CD4-positive, alpha-beta T cell (primary cell): ENCODE results near the gene RAMACL. TPM values are rescaled to one million over a fixed set of nuclear protein-coding genes. Genes with fewer than 3 reads are reported as not detected.

Experiments
- ATAC-seq: fragments of 200-7000 bp; cut with Tn5 transposase; one replicate; pipeline ENCODE4 v1.10.0; 2022; ENCODE audit warnings: mild to moderate bottlenecking; ENCODE audit not compliant: poor library complexity
- CTCF ChIA-PET: fragments of 350-600 bp; sonication (Branson Sonifier 250); formaldehyde crosslinking; loops from one replicate; lab custom pipeline; 2021; ENCODE audit warnings: antibody characterized with exemption, inconsistent platforms; lab: Charles Lee
- POLR2A ChIA-PET: fragments of 350-600 bp; sonication (Branson Sonifier 250); formaldehyde crosslinking; loops from one replicate; lab custom pipeline; 2021; ENCODE audit warnings: antibody characterized with exemption, inconsistent platforms; lab: Charles Lee
- DNase-seq, 14 experiments: peaks; one replicate each; pipeline ENCODE4 v3.0.0-alpha.2; 2013 to 2020; ENCODE audit warnings: mixed read lengths in 2 of 14
- H3K27ac ChIP-seq, 2 donors: one replicate each; pipeline versions ENCODE4 v1.5.1 to v1.7.0; 2013; ENCODE audit warnings: low read length in 2 of 2, low read depth in 1 of 2, mild to moderate bottlenecking in 1 of 2
- H3K27me3 ChIP-seq, 2 experiments: 1 replicate in 1 of 2; 2 replicates in 1 of 2; pipeline versions ENCODE4 v1.6.1 to v1.7.0; 2013; ENCODE audit warnings: low read length in 2 of 2, control low read depth in 1 of 2, mild to moderate bottlenecking in 1 of 2, moderate library complexity in 1 of 2; ENCODE audit not compliant: insufficient read depth in 2 of 2, control insufficient read depth in 1 of 2
- H3K36me3 ChIP-seq: one replicate; pipeline ENCODE4 v1.6.1; 2013; ENCODE audit warnings: low read length, control low read depth; ENCODE audit not compliant: insufficient read depth
- H3K4me1 ChIP-seq: one replicate; pipeline ENCODE4 v1.6.1; 2013; ENCODE audit warnings: low read length, control low read depth; ENCODE audit not compliant: insufficient read depth
- H3K4me3 ChIP-seq: one replicate; pipeline ENCODE4 v1.5.1; 2013; ENCODE audit warnings: mild to moderate bottlenecking, low read length, moderate library complexity
- H3K9me3 ChIP-seq, 2 experiments: 1 replicate in 1 of 2; 2 replicates in 1 of 2; pipeline versions ENCODE4 v1.6.1 to v1.7.0; 2013; ENCODE audit warnings: low read length in 2 of 2, mild to moderate bottlenecking in 2 of 2, control low read depth in 1 of 2, moderate library complexity in 1 of 2; ENCODE audit not compliant: control insufficient read depth in 1 of 2, insufficient read depth in 1 of 2
- H3K27ac Mint-ChIP-seq: one replicate; pipeline ENCODE4 v1.8.0; 2020; ENCODE audit warnings: mixed read lengths
- H3K27me3 Mint-ChIP-seq: one replicate; pipeline ENCODE4 v1.8.0; 2021; ENCODE audit warnings: mixed read lengths
- H3K36me3 Mint-ChIP-seq: one replicate; pipeline ENCODE4 v1.8.0; 2021; ENCODE audit warnings: low read depth, mixed read lengths
- H3K4me1 Mint-ChIP-seq: one replicate; pipeline ENCODE4 v1.8.0; 2021; ENCODE audit warnings: low read depth, mixed read lengths
- H3K4me3 Mint-ChIP-seq: one replicate; pipeline ENCODE4 v1.8.0; 2020; ENCODE audit warnings: mild to moderate bottlenecking, mixed read lengths
- H3K9me3 Mint-ChIP-seq: one replicate; pipeline ENCODE4 v1.8.0; 2020; ENCODE audit warnings: mixed read lengths
- intact Hi-C, 2 experiments: fragments of 100-400 bp; cut with DNase I in 1 of 2; cut with micrococcal nuclease in 1 of 2; formaldehyde crosslinking; loops; one replicate each; pipeline versions ENCODE4 v1.15.1 to v1.9.0; 2023 to 2025; cut with DNase I, micrococcal nuclease
- total RNA-seq, 174 experiments: library from RNA in 2 of 174; stranded (reverse) in 2 of 174; gene quantifications; one replicate each; pipeline ENCODE4 v1.2.3 and lab custom pipeline; 2021 to 2026
- TF ChIP-seq, protein P1 (sequence below): fragments of 200-600 bp; IDR thresholded peaks from one replicate; pipeline ENCODE4 v1.8.0; 2022; ENCODE audit warnings: antibody characterized with exemption, mild to moderate bottlenecking

RAMACL gene
- total RNA-seq, 2 experiments from 2014 or later: 0.52 to 0.75 TPM

DNA sequence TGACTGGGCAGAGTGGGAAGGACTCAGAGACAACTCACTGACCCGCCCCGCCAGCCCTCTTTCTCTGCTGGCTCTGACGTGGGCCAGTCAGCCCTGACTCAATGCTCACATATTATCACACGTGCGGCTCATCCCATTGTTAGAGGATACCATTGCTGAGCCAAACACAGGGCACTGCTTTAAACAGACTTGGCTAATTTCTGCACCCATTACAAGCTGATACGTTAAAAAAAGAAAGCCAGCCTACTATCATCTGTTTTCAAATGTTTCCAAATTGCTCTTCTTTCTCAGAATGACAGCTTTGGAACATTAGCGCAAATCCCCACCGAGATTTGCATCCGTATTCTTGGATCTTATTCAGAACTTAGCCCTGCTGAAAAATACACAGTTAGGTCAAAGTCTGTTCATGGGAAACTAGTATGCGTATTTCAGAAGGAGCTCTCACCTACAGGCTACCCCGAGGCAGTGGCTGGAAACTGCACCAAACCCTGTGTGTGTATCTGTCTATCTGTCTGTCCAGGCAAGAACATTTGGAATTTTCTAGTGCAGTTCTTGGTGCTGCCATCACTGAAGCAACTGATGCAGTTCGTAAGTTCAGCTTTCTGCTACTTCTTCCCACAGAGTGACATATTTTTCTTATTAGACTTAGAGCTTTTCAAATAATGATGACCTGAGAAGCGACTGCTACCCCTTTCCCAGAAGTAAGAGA is 32.8 kb downstream of the RAMACL start:
- H3K36me3 Mint-ChIP-seq: no peaks in the 10 kb centered on the region
- no peaks in the 10 kb centered on the region for H3K27me3 Mint-ChIP-seq
- Histone ChIP-seq H3K4me1 (peaks cover 6% of the 10 kb centered on the region), H3K36me3 (no peaks in the 10 kb centered on the region), H3K27ac (no peak overlapping the region), H3K27me3 (no peaks in the 10 kb centered on the region), H3K9me3 (no peaks in the 10 kb centered on the region), H3K4me3 (no peak overlapping the region)
- POLR2A ChIA-PET: no interaction called here
- ATAC-seq (no peak), DNase-seq (no peak)
- no peaks in the 10 kb centered on the region for H3K9me3 Mint-ChIP-seq
- TF ChIP-seq, protein P1, sequence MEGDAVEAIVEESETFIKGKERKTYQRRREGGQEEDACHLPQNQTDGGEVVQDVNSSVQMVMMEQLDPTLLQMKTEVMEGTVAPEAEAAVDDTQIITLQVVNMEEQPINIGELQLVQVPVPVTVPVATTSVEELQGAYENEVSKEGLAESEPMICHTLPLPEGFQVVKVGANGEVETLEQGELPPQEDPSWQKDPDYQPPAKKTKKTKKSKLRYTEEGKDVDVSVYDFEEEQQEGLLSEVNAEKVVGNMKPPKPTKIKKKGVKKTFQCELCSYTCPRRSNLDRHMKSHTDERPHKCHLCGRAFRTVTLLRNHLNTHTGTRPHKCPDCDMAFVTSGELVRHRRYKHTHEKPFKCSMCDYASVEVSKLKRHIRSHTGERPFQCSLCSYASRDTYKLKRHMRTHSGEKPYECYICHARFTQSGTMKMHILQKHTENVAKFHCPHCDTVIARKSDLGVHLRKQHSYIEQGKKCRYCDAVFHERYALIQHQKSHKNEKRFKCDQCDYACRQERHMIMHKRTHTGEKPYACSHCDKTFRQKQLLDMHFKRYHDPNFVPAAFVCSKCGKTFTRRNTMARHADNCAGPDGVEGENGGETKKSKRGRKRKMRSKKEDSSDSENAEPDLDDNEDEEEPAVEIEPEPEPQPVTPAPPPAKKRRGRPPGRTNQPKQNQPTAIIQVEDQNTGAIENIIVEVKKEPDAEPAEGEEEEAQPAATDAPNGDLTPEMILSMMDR: no peak
- no peak overlapping the region for H3K4me3 Mint-ChIP-seq
- no peak overlapping the region for H3K27ac Mint-ChIP-seq
- CTCF ChIA-PET: no interaction called here
- intact Hi-C loops: no loop called here
- H3K4me1 Mint-ChIP-seq: peaks cover 6% of the 10 kb centered on the region

- Histone ChIP-seq H3K36me3 (no peaks in the 10 kb centered on the region), H3K9me3 (no peaks in the 10 kb centered on the region), H3K4me1 (peaks cover 6% of the 10 kb centered on the region), H3K27me3 (no peaks in the 10 kb centered on the region), H3K27ac (no peak overlapping the region), H3K4me3 (no peak overlapping the region)
- intact Hi-C loops: no loop called here
- Mint-ChIP-seq H3K27ac (no peak overlapping the region), H3K4me3 (no peak overlapping the region), H3K36me3 (no peaks in the 10 kb centered on the region), H3K27me3 (no peaks in the 10 kb centered on the region), H3K4me1 (peaks cover 6% of the 10 kb centered on the region), H3K9me3 (peaks cover 3% of the 10 kb centered on the region)
- no peak for ATAC-seq
- DNase-seq: no peak
- ChIA-PET POLR2A (no interaction called here), CTCF (no interaction called here)
- TF ChIP-seq, protein P1: no peak
Measured at GRCh38 chr6:166552600-166552999, 33.9 kb downstream of the RAMACL start.

DNA sequence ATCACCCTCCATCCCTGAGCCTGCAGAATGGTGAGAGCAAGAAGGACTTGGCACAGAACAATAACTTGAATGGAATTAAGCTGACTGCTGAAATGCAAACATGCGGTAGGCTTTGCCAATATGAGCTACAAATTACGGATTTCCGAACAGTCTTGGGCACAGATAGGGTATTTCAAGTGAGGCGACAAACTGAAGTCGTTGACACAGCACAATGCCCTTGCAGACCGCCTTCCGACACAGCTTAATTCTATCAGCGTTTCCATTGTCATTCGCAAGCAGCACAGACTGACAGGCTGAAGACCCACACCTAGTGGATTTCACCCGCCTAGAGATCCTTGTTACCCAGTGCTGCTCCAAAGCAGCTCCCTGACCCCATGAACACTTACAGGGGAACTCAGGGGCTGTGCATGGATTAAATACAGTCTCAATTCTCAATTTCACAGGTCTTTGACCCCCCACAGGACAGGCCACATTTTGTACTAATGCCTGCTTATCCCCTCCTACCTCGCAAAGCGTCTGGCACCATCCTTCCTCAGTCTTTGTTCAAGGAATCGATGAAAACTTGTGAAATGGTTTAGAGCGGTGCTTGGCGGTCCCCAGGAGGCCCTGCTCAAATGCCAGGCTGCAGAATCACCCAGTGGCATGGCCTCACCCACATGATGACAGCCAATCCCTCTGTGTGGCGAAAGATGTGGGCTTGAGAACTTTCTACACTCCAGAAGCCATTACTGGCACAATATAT is 34.6 kb downstream of the RAMACL start:
- ATAC-seq (no peak), DNase-seq (no peak)
- no peak overlapping the region for H3K27ac ChIP-seq
- TF ChIP-seq, protein P1: no peak
- H3K9me3 ChIP-seq: no peaks in the 10 kb centered on the region
- peaks cover 3% of the 10 kb centered on the region for H3K9me3 Mint-ChIP-seq
- no peak overlapping the region for H3K4me3 Mint-ChIP-seq
- H3K36me3 ChIP-seq: no peaks in the 10 kb centered on the region
- CTCF ChIA-PET: interaction anchor here (0.6 kb wide), 1 partner anchor 34 kb away, joined by 3 read pairs; no protein-coding TSS in a partner anchor
- H3K36me3 Mint-ChIP-seq: no peaks in the 10 kb centered on the region
- no peaks in the 10 kb centered on the region for H3K27me3 ChIP-seq
- POLR2A ChIA-PET: no interaction called here
- no peaks in the 10 kb centered on the region for H3K27me3 Mint-ChIP-seq
- H3K4me3 ChIP-seq: no peak overlapping the region
- no peak overlapping the region for H3K27ac Mint-ChIP-seq
- H3K4me1 ChIP-seq: peaks cover 2% of the 10 kb centered on the region
- no peaks in the 10 kb centered on the region for H3K4me1 Mint-ChIP-seq
- intact Hi-C loops: no loop called here
